Hepatic stellate cell (primary cell): ENCODE data around the gene FAM20C.

ENCODE experiments used
- DNase-seq: peaks from one replicate; pipeline ENCODE4 v3.0.0; 2011; ENCODE audit warnings: low spot score

FAM20C gene

GRCh38 chr7:307970-308369 is 115.6 kb downstream of the FAM20C start:
- no peak for DNase-seq

GRCh38 chr7:309586-310228 is 117.3 kb downstream of the FAM20C start:
- DNase-seq: no peak
